ENCODE results near the gene KYNU. TPM values are rescaled to one million over a fixed set of nuclear protein-coding genes. Genes with fewer than 3 reads are reported as not detected.

Gene KYNU
- total RNA-seq, 1 donor from 2014 or later: 1.0 TPM

- Histone ChIP-seq H3K27ac (replicated peaks) (no peak overlapping the region), H3K4me3 (no peak overlapping the region), H3K27me3 (ENCODE audit: low read depth) (no peaks in the 10 kb centered on the region), H3K36me3 (no peaks in the 10 kb centered on the region), H3K4me1 (no peaks in the 10 kb centered on the region), H3K9me3 (replicated peaks) (no peaks in the 10 kb centered on the region)
- TF ChIP-seq CTCF (IDR thresholded peaks at IDR 0.05; ENCODE audit: borderline replicate concordance): no peak
- DNase-seq: no peak
- intact Hi-C loops (cut with micrococcal nuclease): no loop called here
Measured at GRCh38 chr2:143001501-143001900, 124.0 kb downstream of the KYNU start.

GRCh38 chr2:143015656-143016055 is 138.2 kb downstream of the KYNU start:
- no peak overlapping the region for H3K4me3 ChIP-seq
- TF ChIP-seq CTCF (IDR thresholded peaks at IDR 0.05; ENCODE audit: borderline replicate concordance): no peak
- H3K27ac ChIP-seq (replicated peaks): no peak overlapping the region
- H3K9me3 ChIP-seq (replicated peaks): peaks cover 16% of the 10 kb centered on the region
- H3K4me1 ChIP-seq: no peaks in the 10 kb centered on the region
- no peaks in the 10 kb centered on the region for H3K27me3 ChIP-seq (ENCODE audit: low read depth)
- intact Hi-C loops (cut with micrococcal nuclease): no loop called here
- no peak for DNase-seq
- no peaks in the 10 kb centered on the region for H3K36me3 ChIP-seq

GRCh38 chr2:143026411-143027054 is 149.1 kb downstream of the KYNU start:
- TF ChIP-seq CTCF (IDR thresholded peaks at IDR 0.05; ENCODE audit: borderline replicate concordance): no peak

GRCh38 chr2:143029141-143029540 is 151.7 kb downstream of the KYNU start:
- Histone ChIP-seq H3K27ac (replicated peaks) (no peak overlapping the region), H3K4me3 (no peak overlapping the region), H3K9me3 (replicated peaks) (no peaks in the 10 kb centered on the region), H3K36me3 (no peaks in the 10 kb centered on the region), H3K4me1 (peaks cover 7% of the 10 kb centered on the region), H3K27me3 (ENCODE audit: low read depth) (peaks cover 35% of the 10 kb centered on the region)
- no peak for DNase-seq
- intact Hi-C loops (cut with micrococcal nuclease): no loop called here
- TF ChIP-seq CTCF (IDR thresholded peaks at IDR 0.05; ENCODE audit: borderline replicate concordance): no peak

More at GRCh38 chr2:143026411-143027054, 149.1 kb downstream of the KYNU start:
- H3K36me3 ChIP-seq: no peaks in the 10 kb centered on the region
- H3K9me3 ChIP-seq (replicated peaks): no peaks in the 10 kb centered on the region
- peak overlapping the region; percentile 17 for H3K4me3 ChIP-seq
- peaks cover 7% of the 10 kb centered on the region for H3K4me1 ChIP-seq
- intact Hi-C loops (cut with micrococcal nuclease): no loop called here
- H3K27me3 ChIP-seq (ENCODE audit: low read depth): peaks cover 35% of the 10 kb centered on the region
- DNase-seq: no peak
- no peak overlapping the region for H3K27ac ChIP-seq (replicated peaks)

- no peak overlapping the region for H3K4me3 ChIP-seq
- H3K4me1 ChIP-seq: peaks cover 7% of the 10 kb centered on the region
- no peak overlapping the region for H3K27ac ChIP-seq (replicated peaks)
- no peaks in the 10 kb centered on the region for H3K9me3 ChIP-seq (replicated peaks)
- no peak for DNase-seq
- peaks cover 35% of the 10 kb centered on the region for H3K27me3 ChIP-seq (ENCODE audit: low read depth)
- intact Hi-C loops (cut with micrococcal nuclease): no loop called here
- no peaks in the 10 kb centered on the region for H3K36me3 ChIP-seq
- no peak for TF ChIP-seq CTCF (IDR thresholded peaks at IDR 0.05; ENCODE audit: borderline replicate concordance)
Measured at GRCh38 chr2:143030127-143030526, 152.7 kb downstream of the KYNU start.
